HEK293 (cell line): Measurements from ENCODE around the gene RGSL1.

Experiments used
- CTCF ChIA-PET: fragments of 350-600 bp; formaldehyde crosslinking; extraction: SDS; loops from one replicate; lab custom pipeline; 2021; ENCODE audit warnings: antibody characterized with exemption; lab: Yijun Ruan, JAX
- POLR2A ChIA-PET: fragments of 300-600 bp; formaldehyde crosslinking; extraction: SDS; loops from one replicate; lab custom pipeline; 2020; ENCODE audit warnings: antibody characterized with exemption, inconsistent platforms; lab: Yijun Ruan, JAX
- H3K27ac ChIP-seq: fragments of 200-500 bp; sonication (Bioruptor generic); 2 replicates; pipeline ENCODE4 v1.5.1; 2014; ENCODE audit warnings: low read depth, low read length, control low read depth, inconsistent platforms; ENCODE audit errors: extremely low read depth
- H3K36me3 ChIP-seq, 2 experiments: fragments of 200-500 bp in 1 of 2; sonication (Bioruptor generic) in 1 of 2; 1 replicate in 1 of 2; 2 replicates in 1 of 2; pipeline ENCODE4 v1.5.1; 2014 to 2017; ENCODE audit warnings: inconsistent platforms in 2 of 2, low read length in 2 of 2; ENCODE audit not compliant: control insufficient read depth in 2 of 2, insufficient read depth in 1 of 2
- H3K4me1 ChIP-seq: fragments of 200-500 bp; sonication (Bioruptor generic); 2 replicates; pipeline ENCODE4 v1.5.1; 2014; ENCODE audit warnings: mild to moderate bottlenecking, low read length, inconsistent platforms; ENCODE audit not compliant: control insufficient read depth, insufficient read depth
- H3K4me3 ChIP-seq: 2 replicates; pipeline ENCODE4 v1.5.1; 2011; ENCODE audit warnings: low read depth, mild to moderate bottlenecking, control low read depth, low read length, moderate library complexity
- H3K9me3 ChIP-seq: fragments of 200-500 bp; sonication (Bioruptor generic); 2 replicates; pipeline ENCODE4 v1.5.1; 2014; ENCODE audit warnings: low read depth, low read length, inconsistent platforms; ENCODE audit not compliant: control insufficient read depth, insufficient read depth
- GLIS2 ChIP-seq: fragments of 450-650 bp; formaldehyde crosslinking; IDR thresholded peaks from 2 replicates; pipeline ENCODE4 v1.5.1; 2016; ENCODE audit warnings: missing biosample characterization, missing genetic modification characterization
- PATZ1 ChIP-seq: fragments of 450-650 bp; formaldehyde crosslinking; IDR thresholded peaks from 2 replicates; pipeline ENCODE4 v1.5.1; 2016; ENCODE audit warnings: missing biosample characterization, missing genetic modification characterization
- PBX3 ChIP-seq: sonication (generic); formaldehyde crosslinking; IDR thresholded peaks from 2 replicates; pipeline ENCODE4 v1.8.1; 2022; ENCODE audit warnings: mild to moderate bottlenecking, moderate library complexity, missing genetic modification reagents
- REPIN1 ChIP-seq: fragments of 450-650 bp; formaldehyde crosslinking; IDR thresholded peaks from 2 replicates; pipeline ENCODE4 v1.5.1; 2017; ENCODE audit warnings: missing biosample characterization, missing genetic modification characterization, low read depth
- SP7 ChIP-seq: fragments of 450-650 bp; formaldehyde crosslinking; IDR thresholded peaks from 2 replicates; pipeline ENCODE4 v1.5.1; 2016; ENCODE audit warnings: missing biosample characterization, missing genetic modification characterization
- ZBTB7A ChIP-seq: fragments of 450-650 bp; formaldehyde crosslinking; IDR thresholded peaks from 2 replicates; pipeline ENCODE4 v1.5.1; 2016; ENCODE audit warnings: low read depth, missing biosample characterization, missing genetic modification characterization
- ZBTB8A ChIP-seq: fragments of 450-650 bp; formaldehyde crosslinking; IDR thresholded peaks from 2 replicates; pipeline ENCODE4 v1.5.1; 2016; ENCODE audit warnings: missing biosample characterization, missing genetic modification characterization
- ZNF112 ChIP-seq: fragments of 450-650 bp; formaldehyde crosslinking; IDR thresholded peaks from 2 replicates; pipeline ENCODE4 v1.5.0; 2017; ENCODE audit warnings: missing biosample characterization, missing genetic modification characterization
- ZNF184 ChIP-seq: fragments of 450-650 bp; IDR thresholded peaks from 2 replicates; pipeline ENCODE4 v1.5.1; 2018; ENCODE audit warnings: missing biosample characterization, mild to moderate bottlenecking, missing genetic modification characterization
- ZNF239 ChIP-seq: fragments of 450-650 bp; formaldehyde crosslinking; IDR thresholded peaks from 2 replicates; pipeline ENCODE4 v1.5.1; 2016; ENCODE audit warnings: missing biosample characterization, missing genetic modification characterization
- ZNF302 ChIP-seq: fragments of 450-650 bp; formaldehyde crosslinking; IDR thresholded peaks from 2 replicates; pipeline ENCODE4 v1.5.1; 2016; ENCODE audit warnings: missing biosample characterization, missing genetic modification characterization, low read depth
- ZNF324 ChIP-seq: fragments of 450-650 bp; formaldehyde crosslinking; IDR thresholded peaks from 2 replicates; pipeline ENCODE4 v1.5.1; 2016; ENCODE audit warnings: missing biosample characterization, missing genetic modification characterization
- ZNF354C ChIP-seq: fragments of 450-650 bp; formaldehyde crosslinking; IDR thresholded peaks from 2 replicates; pipeline ENCODE4 v1.5.1; 2016; ENCODE audit warnings: missing biosample characterization, missing genetic modification characterization, low read depth, borderline replicate concordance
- ZNF677 ChIP-seq: fragments of 450-650 bp; IDR thresholded peaks from 2 replicates; pipeline ENCODE4 v1.5.0; 2018; ENCODE audit warnings: missing biosample characterization, mild to moderate bottlenecking, missing genetic modification characterization, moderate library complexity
- ZNF777 ChIP-seq: fragments of 450-650 bp; formaldehyde crosslinking; IDR thresholded peaks from 2 replicates; pipeline ENCODE4 v1.5.1; 2017; ENCODE audit warnings: missing biosample characterization, missing genetic modification characterization, borderline replicate concordance
- ZNF830 ChIP-seq: fragments of 450-650 bp; IDR thresholded peaks from 2 replicates; pipeline ENCODE4 v1.5.0; 2018; ENCODE audit warnings: missing biosample characterization, missing genetic modification characterization, low read depth, mild to moderate bottlenecking, moderate library complexity
- ZSCAN16 ChIP-seq: fragments of 450-650 bp; formaldehyde crosslinking; IDR thresholded peaks from 2 replicates; pipeline ENCODE4 v1.5.1; 2016; ENCODE audit warnings: missing biosample characterization, missing genetic modification characterization
- TF ChIP-seq, protein P1 (sequence below): fragments of 450-650 bp; formaldehyde crosslinking; IDR thresholded peaks from 2 replicates; pipeline ENCODE4 v1.5.1; 2016; ENCODE audit warnings: missing biosample characterization, missing genetic modification characterization, low read depth
- TF ChIP-seq, protein P2 (sequence below): fragments of 450-650 bp; formaldehyde crosslinking; IDR thresholded peaks from 2 replicates; pipeline ENCODE4 v1.5.1; 2016; ENCODE audit warnings: missing biosample characterization, missing genetic modification characterization
- TF ChIP-seq, protein P3 (sequence below): fragments of 450-650 bp; formaldehyde crosslinking; IDR thresholded peaks from 2 replicates; pipeline ENCODE4 v1.5.1; 2017; ENCODE audit warnings: missing biosample characterization, missing genetic modification characterization

The RGSL1 gene

DNA sequence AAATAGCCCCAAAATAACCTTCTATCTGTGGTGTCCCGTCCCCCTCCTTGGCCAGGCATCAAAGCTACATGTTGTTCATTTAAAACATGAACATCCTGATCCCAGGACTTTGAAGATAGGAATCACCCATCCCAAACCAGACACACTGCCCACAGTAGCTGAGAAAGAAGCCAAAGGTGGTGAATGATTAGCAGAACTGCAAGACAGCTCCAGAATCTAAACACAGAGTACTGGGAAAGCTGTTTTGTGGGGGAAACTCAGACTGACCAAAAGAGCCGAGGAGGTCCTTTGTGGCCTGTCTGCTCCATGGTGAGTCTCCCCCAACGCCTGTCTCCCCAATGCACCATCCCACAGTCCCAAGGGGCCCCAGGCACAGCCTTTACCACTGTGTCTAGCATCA, 42.2 kb upstream of the RGSL1 start:
- Histone ChIP-seq H3K4me3 (no peak overlapping the region), H3K9me3 (no peaks in the 10 kb centered on the region), H3K4me1 (no peaks in the 10 kb centered on the region), H3K27ac (no peak overlapping the region), H3K36me3 (no peaks in the 10 kb centered on the region)
- ChIA-PET POLR2A (interaction anchor here (1.4 kb wide), 2 partner anchors 16 kb away, joined by 4 to 5 read pairs; partner anchors contain the start of gene GLUL), CTCF (interaction anchor here (0.6 to 1.9 kb wide), 3 partner anchors 11 to 312 kb away, joined by 3 to 9 read pairs (median 4); no protein-coding TSS in a partner anchor)
- TF ChIP-seq SP7 (no peak), ZNF112 (tag by site-specific recombination) (no peak), ZSCAN16 (tag by site-specific recombination) (no peak), ZNF302 (tag by site-specific recombination) (no peak), ZNF830 (tag by site-specific recombination) (no peak), PATZ1 (tag by site-specific recombination) (no peak), GLIS2 (tag by site-specific recombination) (no peak), ZNF777 (tag by site-specific recombination) (no peak), ZNF184 (tag by site-specific recombination) (no peak), ZNF354C (tag by site-specific recombination) (no peak), ZBTB7A (tag by site-specific recombination) (no peak), ZNF677 (tag by site-specific recombination) (no peak), REPIN1 (tag by site-specific recombination) (no peak), ZNF239 (no peak), ZBTB8A (no peak), PBX3 (CRISPR knock-in tag) (no peak), ZNF324 (tag by site-specific recombination) (no peak)
- TF ChIP-seq, protein P1, sequence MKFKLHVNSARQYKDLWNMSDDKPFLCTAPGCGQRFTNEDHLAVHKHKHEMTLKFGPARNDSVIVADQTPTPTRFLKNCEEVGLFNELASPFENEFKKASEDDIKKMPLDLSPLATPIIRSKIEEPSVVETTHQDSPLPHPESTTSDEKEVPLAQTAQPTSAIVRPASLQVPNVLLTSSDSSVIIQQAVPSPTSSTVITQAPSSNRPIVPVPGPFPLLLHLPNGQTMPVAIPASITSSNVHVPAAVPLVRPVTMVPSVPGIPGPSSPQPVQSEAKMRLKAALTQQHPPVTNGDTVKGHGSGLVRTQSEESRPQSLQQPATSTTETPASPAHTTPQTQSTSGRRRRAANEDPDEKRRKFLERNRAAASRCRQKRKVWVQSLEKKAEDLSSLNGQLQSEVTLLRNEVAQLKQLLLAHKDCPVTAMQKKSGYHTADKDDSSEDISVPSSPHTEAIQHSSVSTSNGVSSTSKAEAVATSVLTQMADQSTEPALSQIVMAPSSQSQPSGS: no peak
- TF ChIP-seq, protein P2, sequence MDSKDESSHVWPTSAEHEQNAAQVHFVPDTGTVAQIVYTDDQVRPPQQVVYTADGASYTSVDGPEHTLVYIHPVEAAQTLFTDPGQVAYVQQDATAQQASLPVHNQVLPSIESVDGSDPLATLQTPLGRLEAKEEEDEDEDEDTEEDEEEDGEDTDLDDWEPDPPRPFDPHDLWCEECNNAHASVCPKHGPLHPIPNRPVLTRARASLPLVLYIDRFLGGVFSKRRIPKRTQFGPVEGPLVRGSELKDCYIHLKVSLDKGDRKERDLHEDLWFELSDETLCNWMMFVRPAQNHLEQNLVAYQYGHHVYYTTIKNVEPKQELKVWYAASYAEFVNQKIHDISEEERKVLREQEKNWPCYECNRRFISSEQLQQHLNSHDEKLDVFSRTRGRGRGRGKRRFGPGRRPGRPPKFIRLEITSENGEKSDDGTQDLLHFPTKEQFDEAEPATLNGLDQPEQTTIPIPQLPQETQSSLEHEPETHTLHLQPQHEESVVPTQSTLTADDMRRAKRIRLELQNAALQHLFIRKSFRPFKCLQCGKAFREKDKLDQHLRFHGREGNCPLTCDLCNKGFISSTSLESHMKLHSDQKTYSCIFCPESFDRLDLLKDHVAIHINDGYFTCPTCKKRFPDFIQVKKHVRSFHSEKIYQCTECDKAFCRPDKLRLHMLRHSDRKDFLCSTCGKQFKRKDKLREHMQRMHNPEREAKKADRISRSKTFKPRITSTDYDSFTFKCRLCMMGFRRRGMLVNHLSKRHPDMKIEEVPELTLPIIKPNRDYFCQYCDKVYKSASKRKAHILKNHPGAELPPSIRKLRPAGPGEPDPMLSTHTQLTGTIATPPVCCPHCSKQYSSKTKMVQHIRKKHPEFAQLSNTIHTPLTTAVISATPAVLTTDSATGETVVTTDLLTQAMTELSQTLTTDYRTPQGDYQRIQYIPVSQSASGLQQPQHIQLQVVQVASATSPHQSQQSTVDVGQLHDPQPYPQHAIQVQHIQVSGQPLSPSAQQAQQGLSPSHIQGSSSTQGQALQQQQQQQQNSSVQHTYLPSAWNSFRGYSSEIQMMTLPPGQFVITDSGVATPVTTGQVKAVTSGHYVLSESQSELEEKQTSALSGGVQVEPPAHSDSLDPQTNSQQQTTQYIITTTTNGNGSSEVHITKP (tag by site-specific recombination): no peak
- TF ChIP-seq, protein P3, sequence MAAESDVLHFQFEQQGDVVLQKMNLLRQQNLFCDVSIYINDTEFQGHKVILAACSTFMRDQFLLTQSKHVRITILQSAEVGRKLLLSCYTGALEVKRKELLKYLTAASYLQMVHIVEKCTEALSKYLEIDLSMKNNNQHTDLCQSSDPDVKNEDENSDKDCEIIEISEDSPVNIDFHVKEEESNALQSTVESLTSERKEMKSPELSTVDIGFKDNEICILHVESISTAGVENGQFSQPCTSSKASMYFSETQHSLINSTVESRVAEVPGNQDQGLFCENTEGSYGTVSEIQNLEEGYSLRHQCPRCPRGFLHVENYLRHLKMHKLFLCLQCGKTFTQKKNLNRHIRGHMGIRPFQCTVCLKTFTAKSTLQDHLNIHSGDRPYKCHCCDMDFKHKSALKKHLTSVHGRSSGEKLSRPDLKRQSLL: no peak
